Measurements from ENCODE around the gene TEX2.
"Not testable (repeated sequence)": the region's sequence is repeated elsewhere in the genome, so short reads cannot be mapped to it uniquely, and the experiment has no call there.

TEX2 gene

DNA sequence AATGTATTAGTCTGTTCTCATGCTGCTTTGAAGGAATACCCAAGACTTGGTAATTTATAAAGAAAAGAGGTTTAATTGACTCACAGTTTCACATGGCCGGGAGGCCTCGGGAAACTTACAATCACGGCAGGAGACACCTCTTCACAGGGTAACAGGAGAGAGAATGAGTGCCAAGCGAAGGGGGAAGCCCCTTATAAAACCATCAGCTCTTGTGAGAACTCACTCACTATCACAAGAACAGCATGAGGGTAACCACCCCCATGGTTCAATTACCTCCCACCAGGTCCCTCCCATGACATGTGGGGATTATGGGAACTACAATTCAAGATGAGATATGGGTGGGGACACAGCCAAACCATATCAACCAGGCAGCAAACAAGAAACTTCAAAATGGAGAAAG is 24.6 kb downstream of the TEX2 start:
- DNase-seq, result not testable (repeated sequence)

DNA sequence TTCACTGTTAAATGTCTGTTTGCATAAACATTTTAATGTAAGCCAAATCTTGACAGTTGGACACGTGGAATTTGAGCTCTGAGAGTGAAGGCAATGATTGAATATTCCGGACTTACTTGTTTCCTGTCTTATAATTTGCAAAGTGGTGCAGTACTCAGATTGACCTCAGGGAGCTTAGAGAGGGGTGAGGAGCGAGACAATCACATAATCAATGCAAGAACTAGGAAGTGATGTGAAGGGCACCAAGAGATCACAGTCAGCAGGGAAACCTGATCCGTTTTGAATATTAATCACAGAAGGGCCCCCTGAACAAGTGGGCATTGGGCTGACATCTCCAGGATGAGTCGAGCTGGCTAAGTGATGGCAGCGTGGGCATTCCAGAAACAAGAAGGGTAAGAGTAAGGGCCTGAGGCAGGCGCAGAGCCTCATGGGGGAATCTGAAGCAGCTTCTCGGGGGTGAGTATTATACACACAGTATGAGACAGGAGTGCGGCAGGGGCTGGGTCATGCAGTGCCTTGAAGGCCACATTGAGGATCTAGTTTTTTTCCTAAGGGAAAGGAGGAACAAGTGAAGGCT is 26.1 kb downstream of the TEX2 start:
- DNase-seq, result peak; percentile 43

DNA sequence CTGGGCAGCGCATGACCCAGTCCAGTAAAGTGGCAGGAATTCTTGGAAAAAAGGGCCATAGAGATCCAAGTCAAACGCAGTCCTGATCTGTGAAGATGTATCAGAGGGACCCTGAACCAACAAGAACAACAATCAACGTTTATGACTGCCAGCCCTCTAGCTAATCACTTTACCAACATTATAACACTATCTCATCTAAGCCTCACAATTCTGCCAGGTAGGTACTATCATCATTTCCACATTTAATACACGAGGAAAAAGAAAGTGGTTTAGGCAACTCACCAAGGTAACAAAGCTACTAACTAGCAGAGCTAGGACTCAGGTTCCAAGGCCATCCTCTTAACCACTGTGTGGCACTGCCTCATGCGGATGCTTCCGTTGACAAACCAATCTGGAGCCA is 28.1 kb downstream of the TEX2 start:
- DNase-seq, result no peak

DNA sequence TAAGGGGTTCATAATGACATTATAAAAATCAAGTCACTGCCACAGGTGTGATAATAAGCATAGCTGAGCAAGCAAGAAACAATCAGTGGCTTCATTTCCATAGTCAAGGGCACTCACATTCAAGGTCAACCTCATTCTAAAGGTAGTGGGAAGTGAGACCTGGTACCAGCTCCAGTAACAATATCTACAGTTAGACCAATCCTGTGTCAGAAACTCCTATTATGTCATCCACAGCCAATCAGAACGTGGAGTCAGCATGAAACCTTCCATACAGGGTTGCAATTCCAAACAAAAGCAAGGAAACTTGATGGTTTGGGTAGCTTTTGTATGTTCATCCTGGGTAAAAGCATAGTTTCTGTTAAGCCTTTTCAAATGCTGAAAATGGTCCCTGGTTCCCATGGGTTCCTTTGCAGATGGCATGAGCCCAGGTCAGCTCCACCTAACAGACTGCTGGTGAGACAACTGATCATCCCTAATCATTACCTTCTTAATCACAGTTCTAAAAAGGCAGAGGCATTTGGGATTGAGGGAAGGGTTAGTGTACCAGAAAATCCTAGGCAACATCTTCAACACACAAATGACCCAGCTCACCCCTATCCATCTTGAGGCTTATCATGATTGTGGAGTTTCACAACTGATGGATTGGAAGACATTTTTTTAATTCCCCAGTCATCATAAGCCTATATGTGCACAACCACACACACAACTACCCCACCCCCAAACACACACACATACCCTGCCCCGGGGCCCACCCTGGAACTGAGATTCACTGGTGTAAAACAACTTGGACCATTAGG is 30.4 kb downstream of the TEX2 start:
- DNase-seq, result no peak

DNA sequence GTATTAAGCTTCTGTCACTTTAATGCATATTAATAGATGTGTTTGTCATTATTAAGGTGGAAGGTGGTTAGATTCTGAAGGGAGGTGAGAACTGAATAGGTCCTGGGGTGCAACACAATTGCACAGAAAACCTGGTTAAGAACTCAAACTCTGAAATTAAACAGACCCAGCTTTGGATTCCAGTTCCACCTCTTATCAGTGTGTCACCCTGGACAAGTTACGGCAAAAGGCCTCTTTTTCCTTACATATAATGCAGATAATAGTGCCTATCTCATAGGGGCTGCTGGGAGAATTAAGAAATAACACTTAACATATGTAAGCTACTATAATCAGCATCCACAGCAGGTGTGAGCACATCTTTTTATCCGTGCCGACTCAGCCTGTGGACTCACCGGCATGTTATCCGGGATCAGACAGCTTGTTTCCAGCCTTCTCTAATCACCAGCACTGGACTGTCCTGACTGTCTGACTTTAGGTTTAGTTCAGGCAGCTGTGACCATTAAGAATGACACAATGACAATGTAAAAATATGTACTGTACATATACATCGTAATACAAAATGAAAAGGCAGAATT is 31.4 kb downstream of the TEX2 start:
- peak; percentile 64 for DNase-seq

DNA sequence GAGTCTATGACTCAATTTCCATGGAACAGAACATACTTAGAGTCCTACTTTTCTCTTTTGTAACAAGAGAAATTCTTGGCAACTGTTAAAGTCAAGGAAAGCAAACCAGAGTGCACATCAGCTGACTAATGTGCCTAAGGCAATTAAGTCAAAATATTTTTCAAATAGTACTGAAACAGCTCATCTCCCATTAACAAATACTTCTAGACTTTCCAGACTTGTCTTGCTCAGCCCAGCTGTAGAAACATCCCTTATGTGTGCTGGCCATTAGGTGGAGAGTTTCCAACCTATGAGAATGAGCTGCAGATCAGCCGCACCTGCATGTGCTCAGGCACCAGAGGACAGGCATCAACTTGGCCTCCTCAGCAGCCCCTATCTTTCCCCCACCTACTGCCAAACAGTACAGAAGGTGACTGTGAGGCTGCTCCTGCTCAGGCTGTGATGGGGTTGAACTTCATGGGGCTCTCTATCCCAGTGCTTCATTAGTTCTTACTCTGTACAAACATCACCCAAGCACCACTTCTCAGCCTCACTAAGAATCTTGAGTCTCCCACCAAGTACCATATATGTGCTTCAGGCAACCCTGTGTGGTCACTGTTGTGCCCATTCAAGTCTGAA is 32.2 kb downstream of the TEX2 start:
- DNase-seq, result no peak

DNA sequence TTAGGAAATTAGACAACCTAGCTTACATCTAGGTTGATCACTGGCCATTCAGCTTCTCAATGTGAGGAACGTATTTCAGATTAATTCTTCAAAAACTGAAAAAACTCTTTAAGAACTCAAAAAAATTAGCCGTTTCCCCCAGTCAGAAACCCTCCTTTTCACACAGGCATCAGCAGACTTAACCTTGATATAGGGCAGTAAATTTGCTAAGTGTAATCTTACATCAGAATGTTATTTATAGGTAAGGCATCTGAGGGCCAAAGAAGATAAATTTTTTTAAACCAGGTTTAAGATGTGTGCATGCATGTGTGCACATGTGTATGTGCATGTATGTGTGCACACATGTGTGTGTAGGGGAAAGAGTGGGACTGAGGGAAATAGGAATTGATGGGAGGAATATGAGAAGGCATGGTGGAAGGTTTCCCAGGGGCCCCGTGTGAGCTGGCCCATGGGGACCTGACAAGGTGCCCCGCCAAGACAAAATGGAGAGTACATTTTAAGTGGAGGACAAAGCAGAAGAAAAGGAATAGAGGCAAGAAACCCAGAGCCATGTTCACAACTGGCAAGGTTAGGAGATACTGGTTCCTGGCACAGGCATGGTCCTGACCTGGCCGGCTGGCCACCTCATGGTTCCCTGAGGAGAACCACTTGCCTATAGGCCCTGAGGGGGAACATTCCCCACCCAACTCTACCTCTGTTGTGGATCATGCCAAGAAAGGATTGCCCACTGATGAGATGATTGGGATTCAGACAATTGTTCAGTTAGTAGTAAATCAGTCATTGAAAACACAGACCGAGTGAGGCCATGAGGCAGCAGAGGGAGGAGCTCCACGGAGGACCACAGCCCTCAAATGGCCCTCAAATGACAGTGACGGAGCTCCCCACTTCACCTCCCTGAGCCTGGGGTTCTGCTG is 33.0 kb downstream of the TEX2 start:
- no peak for DNase-seq

DNA sequence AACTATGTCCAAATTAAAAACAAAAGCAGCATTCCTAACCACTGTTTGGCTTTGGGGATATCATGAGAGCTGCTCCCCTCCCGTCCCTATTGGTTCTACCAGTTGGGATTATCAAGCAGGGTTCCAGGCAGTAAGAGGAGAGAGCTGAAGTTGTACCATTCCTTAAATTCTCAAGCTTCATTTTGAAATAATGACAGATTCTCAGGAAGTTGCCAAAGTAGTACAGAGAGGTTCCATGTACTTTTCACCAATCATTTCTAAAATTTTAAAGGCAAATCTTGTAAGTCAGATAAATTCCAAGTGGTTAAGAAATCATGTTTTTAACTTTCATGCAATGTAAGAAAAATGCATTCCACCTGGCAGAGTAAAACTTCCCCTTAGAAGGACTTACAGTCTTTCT is 36.9 kb downstream of the TEX2 start:
- no peak for DNase-seq

DNA sequence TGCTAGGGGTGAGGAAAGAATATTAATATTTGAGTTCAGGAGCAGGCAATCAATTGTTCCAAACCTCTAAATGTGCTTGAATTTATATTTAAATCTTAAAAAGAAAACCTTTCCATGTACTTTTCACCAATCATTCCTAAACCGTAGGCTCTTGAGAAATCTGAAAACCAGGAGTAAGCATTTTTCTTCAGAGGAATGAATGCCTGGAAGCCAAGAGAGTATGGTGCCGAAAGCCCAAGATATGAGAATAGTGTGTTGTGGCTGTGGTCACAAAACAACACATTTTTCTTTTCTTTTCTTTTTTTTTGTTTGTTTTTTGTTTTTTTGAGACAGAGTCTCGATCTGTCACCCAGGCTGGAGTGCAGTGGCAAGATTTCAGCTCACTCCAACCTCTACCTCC is 37.6 kb downstream of the TEX2 start:
- no peak for DNase-seq

DNA sequence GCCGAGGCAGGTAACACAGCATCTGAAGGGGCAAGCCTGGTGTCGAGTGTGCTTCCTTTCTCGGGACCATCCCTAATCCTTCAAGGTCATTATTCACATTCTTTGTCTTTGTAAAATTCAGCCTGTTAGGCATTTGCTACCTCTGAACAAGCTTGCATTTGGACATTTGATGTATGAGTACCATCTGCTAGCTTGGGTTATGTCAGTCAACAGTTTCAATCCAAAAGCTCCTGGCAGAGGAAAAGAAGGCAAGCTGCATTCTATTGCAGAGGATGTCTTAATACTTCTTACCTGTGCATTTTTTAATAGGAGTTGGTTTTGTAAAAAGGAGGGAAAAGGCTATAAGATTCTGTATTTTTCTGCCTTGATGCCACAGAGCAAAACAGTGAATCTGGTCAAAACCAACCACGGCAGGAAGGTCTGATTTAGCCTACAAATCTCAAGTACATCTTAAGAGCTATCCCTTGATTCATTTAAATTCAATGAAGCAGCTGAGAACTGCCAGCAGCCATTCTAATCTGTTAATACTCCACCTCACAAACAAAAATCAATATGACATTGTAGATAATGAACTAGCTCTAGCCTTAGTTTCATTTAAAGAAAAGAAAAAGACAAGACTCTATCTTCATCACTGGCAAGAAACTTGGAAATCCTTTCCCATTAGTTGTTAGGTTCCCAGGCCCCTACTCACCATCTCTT is 39.0 kb downstream of the TEX2 start:
- no peak for DNase-seq

DNA sequence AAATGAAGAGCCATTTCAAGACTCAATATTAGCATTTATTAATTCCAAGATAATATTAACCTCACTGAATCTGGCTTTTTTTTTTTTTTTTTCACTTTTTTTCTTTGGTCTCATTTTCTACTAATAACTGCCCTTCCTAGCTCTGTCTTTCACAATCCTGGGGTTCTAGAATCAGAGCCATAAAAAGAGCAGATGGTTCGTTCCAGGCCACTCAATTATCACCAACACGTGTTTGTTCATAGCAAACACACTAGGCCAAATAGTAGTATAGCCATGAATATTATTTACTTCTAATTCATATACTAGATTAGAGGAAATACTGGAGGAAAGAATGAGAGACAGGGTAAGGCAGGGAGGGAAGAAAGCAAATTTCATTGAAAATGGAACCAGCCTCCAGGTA is 39.8 kb downstream of the TEX2 start:
- no peak for DNase-seq

DNA sequence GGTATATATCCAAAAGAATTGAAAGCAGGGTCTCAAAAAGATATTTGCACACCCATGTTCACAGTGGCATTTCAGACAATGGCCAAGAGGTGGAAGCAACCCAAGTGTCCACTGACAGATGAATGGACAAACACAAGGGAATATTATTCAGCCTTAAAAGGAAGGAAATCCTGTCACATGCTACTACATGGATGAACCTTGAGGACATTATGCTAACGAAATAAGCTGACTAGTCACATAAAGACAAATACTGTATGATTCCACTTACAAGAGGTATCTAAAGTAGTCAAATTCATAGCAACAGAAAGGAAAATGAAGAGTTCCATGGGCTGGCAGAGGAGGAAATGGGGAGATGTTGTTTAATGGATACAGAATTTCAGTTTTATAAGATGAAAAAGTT is 41.4 kb downstream of the TEX2 start:
- DNase-seq, result no peak

DNA sequence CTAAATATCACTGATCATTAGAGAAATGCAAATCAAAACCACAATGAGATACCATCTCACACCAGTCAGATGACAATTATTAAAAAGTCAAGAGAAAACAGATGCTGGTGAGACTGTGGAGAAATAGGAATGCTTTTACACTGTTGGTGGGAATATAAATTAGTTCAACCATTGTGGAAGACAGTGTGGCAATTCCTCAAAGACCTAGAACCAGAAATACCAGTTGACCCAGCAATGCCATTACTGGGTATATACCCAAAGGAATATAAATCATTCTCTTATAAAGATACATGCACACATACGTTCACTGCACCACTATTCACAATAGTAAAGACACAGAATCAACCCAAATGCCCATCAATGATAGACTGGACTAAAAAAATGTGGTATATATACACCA is 42.5 kb downstream of the TEX2 start:
- not testable (repeated sequence) for DNase-seq

DNA sequence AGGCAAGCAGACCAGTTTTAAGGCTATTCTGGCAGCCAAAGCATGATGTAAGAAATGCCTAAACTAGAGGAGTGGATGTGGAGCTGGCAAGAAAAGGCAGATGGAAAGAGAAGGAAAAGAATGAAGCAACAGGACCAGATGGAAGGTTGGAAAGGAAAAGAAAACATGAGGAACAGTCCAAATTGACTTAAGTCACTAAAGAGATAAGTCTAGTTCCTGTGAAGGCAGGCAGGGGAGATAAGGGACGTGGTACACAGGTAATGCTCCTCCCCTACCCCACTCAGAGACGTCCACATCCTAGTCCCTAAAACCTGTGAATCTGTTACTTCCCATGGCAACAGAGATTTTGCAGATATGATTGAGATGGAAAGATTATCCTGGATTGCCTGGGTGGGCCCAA is 43.5 kb downstream of the TEX2 start:
- DNase-seq, result no peak

DNA sequence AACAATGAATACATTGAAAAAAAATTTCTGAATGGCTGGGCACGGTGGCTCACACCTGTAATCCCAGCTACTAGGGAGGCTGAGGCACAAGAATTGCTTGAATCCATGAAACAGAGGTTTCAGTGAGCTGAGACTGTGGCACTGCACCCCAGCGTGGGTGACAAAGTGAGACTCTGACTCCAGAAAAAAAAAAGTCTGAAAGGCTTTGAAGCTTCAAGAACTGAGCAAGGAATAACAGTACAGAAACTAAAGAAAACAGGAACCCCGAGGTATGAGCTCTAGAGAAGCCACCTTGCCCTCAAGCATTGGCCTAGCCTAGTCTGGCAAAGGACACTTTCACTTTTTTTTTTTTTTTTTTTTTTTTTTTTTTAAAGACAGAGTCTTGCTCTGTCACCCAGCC is 45.0 kb downstream of the TEX2 start:
- DNase-seq, result no peak

DNA sequence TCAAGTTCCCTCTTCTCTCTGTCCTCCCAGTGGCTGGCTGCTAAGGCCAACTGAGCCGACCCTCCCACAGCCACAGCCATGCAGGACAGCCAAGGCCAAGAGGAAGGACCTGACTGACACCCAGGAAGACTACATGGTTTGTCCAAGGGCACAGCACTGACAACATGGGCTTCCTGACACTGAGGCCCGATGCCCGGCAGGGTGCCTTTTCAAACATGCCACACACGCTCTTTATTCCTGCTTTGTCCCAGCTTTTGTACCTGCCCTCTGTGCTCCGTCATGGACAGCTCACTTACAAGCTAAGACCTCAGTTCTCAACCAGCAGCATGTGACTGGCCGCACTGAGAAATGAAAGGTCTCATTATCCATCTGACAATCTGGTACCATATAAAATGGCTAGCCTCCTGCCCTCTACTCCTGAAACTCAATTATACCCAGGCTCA is 45.8 kb downstream of the TEX2 start:
- no peak for DNase-seq

DNA sequence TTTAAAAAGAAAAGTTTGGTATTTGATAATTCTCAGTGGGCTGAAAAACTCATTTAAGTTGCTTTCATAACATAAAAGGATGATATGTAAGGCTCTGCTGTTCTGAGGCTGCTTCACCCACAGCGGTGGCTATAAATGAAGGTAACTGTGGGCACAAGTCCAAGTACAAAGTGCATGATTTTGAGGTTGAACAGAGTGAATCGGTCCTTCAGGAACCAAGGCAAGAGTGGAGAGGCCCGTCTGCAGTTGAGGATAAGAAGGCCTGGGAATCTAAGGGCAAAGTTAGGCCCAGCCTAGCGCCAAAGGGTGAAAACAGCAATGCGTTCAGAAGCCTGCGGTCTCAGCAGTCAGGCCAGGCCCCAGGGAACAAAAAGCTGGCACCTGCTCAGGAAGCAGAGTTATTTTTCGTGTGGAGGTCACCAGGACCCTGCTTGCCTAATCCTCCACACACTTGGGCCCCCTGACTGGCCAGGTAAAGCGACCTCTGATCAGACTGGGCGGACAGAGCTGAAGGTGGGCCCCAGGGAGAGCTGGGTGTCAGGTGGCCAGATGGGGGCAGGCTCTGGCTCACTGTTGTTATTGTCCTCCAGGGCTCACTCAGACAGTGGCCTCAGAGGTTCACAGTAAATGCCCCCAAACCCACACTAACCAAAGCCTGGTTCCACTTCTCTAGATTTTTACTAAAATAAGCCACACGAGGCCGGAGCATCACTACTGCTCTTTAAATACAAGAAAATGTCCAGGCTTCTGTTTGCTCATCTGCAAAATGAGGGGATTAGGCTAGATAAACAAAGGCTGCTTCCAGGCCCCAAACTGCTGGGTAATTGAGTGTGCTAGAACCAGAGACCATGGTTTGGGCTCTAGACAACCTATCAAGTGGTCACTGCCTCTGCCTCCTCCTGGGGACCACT is 46.5 kb downstream of the TEX2 start:
- DNase-seq, result peak; percentile 90

DNA sequence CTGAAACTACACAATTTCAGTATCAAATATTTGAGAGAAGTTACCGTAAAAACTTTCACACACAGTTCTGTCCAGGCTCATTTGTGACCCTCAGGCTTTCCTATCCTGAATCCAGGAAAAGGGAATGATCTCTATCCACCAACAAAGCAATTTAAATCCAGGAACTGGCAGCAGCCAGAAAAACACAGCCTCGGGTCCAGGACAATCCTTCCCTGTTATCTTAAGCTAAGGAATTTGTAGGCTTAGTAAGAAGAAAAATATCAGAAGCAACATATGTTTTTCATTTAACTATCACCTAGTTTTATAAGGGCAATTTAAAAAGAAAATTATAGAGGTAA is 47.1 kb downstream of the TEX2 start:
- DNase-seq, result no peak

DNA sequence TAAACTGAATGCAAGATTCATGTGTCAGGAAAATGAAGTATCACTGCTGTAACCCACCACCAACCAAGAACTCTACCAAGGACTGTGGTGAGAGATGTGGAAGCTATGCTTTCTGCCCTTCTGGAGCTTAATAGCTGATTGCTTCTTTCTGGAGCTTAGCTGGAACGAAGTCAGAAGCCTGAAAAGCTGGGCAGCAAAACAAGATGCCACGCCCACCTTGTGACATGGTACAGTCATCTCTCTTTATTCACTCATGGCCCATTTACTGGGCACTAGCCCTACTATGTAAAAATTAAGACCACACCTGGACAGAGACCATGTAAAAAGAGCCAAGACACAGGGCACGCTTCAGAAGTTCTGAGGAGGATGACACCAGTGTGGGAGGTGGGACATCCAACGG is 48.1 kb downstream of the TEX2 start:
- DNase-seq, result peak; percentile 81

DNA sequence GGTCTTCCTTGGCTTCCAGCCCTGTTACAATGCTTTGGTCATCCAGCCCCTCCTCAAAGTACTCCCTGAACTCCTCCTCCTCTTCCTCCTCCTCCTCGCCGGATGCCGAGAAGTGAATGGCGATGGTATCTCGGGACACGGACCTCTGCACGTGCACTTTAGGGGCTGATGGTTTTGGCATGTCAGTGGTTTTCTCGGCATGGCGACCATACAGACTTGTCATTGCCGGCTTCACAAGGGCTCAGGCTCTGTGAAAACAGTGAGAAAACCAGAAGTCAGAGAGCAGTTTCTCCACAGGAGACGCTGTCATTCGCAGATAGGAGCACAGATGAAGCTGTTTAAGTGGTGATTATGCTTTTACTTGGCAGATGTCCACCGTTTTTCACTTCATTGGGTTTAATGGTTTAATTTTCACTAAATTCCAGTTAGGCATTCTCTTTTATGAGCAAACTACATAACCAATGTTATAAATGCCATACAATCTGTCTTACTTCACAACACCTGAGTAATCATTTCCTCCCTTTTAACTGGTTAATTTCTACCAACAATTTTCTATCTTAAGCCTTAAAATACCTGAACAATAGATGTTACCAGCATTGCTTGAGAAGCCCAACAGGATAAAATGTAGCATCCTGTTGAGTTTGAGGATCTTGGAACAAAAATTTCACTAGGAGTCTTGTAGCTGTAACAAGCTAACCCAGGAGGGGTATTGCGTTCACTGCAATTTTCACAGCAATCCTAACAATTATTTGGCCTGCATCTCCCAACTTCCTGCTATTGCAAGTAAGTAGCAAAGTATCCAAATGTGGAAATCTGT is 48.9 kb downstream of the TEX2 start:
- DNase-seq, result peak; percentile 97
